OCI-LY1 (cell line): ENCODE data around the gene NLGN3.

ENCODE experiments used
- CTCF ChIP-seq: fragments of 200-600 bp; sonication (generic), shearing (Covaris generic); IDR thresholded peaks from 2 replicates; pipeline ENCODE4 v1.5.1; 2017; ENCODE audit warnings: mild to moderate bottlenecking, antibody characterized with exemption, low read length, moderate library complexity, mixed read lengths
- EZH2 ChIP-seq: fragments of 200-600 bp; sonication (generic), shearing (Covaris generic); IDR thresholded peaks from 2 replicates; pipeline ENCODE4 v1.8.0; 2017; ENCODE audit warnings: borderline replicate concordance, mixed run types, mild to moderate bottlenecking, antibody characterized with exemption, low read length, moderate library complexity, mixed read lengths

DNA sequence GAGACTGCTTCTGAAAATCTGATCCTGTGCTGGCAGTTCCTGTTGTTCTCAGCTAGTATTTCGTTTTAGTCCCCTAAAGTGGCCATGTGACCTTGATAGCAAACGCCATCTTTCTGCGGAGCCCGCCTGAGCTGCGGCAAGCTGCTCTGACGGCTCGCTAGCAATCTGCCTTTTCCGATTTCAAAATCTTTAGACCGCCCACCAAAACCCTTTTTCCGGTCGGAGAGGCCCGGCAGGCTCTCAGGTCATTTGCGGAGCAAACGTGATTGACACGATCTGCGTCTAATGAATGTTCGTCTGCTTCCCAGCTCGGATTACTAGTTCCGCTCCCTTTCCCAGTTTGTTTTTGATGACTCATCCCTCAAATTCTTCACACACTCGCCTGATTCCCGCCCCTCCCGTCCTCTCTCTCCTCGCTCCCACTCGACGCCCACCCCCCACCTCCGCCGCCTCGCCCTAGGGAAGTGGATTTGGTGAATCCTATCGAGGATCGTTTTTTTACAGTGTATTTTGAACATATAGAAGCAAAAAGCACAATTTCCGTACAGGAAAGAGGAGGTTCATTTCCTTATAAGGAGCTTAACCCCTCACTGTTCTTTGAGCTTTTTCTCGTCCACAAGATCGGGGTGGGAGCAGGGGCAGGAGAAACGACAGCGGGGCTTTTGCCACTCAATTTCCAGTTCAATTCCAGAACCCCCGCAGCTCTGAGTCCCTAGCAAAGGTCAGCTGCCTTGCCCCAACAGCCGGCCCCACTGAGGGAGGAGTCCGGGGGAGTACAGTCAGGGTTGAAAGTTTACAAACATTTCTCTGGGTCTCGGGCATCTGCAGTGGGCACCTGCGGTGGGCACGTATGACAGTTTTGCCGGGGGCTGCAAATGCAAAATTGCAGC lies 37.5 kb downstream of the NLGN3 start:
- no peak for TF ChIP-seq CTCF
- TF ChIP-seq EZH2: no peak
